GM13977 (cell line): Measurements from ENCODE around the gene ALB.

ENCODE experiments used
- DNase-seq: peaks from one replicate; pipeline ENCODE4 v3.0.0; 2012; ENCODE audit warnings: low spot score
- in situ Hi-C: fragments of 300-500 bp; cut with MboI; formaldehyde crosslinking; loops from one replicate; pipeline ENCODE4 v1.12.0; 2022; ENCODE audit warnings: low sequenced_read_pairs, low pct_unique_long_range_greater_than_20kb, mixed read lengths, inconsistent platforms; ENCODE audit not compliant: unreplicated experiment
- TF ChIP-seq, protein P1 (sequence below): IDR thresholded peaks from 2 replicates; pipeline ENCODE4 v1.5.1; 2012; ENCODE audit warnings: mild to moderate bottlenecking, control low read depth; ENCODE audit not compliant: insufficient read depth; ENCODE audit errors: extremely low read depth, missing control alignments

The ALB gene

GRCh38 chr4:73411731-73412414 lies 7.8 kb downstream of the ALB start:
- TF ChIP-seq, protein P1, sequence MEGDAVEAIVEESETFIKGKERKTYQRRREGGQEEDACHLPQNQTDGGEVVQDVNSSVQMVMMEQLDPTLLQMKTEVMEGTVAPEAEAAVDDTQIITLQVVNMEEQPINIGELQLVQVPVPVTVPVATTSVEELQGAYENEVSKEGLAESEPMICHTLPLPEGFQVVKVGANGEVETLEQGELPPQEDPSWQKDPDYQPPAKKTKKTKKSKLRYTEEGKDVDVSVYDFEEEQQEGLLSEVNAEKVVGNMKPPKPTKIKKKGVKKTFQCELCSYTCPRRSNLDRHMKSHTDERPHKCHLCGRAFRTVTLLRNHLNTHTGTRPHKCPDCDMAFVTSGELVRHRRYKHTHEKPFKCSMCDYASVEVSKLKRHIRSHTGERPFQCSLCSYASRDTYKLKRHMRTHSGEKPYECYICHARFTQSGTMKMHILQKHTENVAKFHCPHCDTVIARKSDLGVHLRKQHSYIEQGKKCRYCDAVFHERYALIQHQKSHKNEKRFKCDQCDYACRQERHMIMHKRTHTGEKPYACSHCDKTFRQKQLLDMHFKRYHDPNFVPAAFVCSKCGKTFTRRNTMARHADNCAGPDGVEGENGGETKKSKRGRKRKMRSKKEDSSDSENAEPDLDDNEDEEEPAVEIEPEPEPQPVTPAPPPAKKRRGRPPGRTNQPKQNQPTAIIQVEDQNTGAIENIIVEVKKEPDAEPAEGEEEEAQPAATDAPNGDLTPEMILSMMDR: no peak
- in situ Hi-C loops: no loop called here
- DNase-seq: no peak

DNA sequence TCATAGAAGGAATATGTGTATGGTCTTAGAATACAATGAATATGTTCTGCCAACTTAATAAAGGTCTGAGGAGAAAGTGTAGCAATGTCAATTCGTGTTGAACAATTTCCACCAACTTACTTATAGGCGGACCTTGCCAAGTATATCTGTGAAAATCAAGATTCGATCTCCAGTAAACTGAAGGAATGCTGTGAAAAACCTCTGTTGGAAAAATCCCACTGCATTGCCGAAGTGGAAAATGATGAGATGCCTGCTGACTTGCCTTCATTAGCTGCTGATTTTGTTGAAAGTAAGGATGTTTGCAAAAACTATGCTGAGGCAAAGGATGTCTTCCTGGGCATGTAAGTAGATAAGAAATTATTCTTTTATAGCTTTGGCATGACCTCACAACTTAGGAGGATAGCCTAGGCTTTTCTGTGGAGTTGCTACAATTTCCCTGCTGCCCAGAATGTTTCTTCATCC lies 9.2 kb downstream of the ALB start:
- in situ Hi-C loops: no loop called here
- no peak for DNase-seq
- TF ChIP-seq, protein P1: no peak

- in situ Hi-C loops: no loop called here
These were observed 10.8 kb downstream of the ALB start for GRCh38 chr4:73414936-73415271.

GRCh38 chr4:73415807-73416238 lies 11.7 kb downstream of the ALB start:
- TF ChIP-seq, protein P1: no peak
- in situ Hi-C loops: no loop called here
- DNase-seq: no peak

More at GRCh38 chr4:73414936-73415271, 10.8 kb downstream of the ALB start:
- DNase-seq: no peak
- TF ChIP-seq, protein P1: no peak

DNA sequence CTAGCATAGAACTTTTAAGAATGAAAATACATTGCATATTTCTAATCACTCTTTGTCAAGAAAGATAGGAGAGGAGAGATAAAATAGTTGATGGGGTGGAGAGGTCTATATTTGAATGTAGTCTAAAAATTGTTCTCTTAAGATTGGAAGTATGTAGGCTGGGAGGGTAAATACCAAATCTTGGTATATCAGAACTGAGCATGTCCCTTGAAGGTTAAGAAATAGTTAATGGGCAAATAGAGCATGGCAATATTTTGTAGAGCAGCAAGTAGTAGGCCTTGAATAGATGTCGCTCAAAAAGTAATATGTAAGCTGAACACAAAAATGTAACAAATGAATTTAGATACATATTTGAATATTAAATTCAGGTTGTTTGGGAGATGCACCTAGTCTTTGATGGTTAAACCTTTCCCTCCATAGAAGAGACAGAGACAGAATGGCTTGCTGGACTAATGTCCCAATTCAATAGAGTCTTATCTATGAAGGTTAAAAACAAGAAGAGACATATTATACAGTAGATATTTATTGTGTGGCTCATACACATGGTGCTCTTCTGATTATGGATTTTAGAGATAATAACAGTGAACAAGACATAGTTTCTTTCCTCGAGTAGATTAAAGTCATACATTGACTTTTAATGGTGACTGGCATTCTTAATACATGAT lies 12.5 kb downstream of the ALB start:
- TF ChIP-seq, protein P1: no peak
- DNase-seq: no peak
- in situ Hi-C loops: no loop called here

GRCh38 chr4:73417342-73417741 lies 13.3 kb downstream of the ALB start:
- no peak for DNase-seq
- TF ChIP-seq, protein P1: no peak
- in situ Hi-C loops: no loop called here
